GM12873 (cell line): ENCODE measurements around the gene MUSTN1.

Experiments used
- CTCF ChIP-seq: IDR thresholded peaks from 2 replicates; pipeline ENCODE4 v1.5.1; 2012; ENCODE audit warnings: low read depth, mild to moderate bottlenecking, moderate library complexity, low read length, control low read depth; ENCODE audit not compliant: insufficient read depth; ENCODE audit errors: missing control alignments

MUSTN1 gene

DNA sequence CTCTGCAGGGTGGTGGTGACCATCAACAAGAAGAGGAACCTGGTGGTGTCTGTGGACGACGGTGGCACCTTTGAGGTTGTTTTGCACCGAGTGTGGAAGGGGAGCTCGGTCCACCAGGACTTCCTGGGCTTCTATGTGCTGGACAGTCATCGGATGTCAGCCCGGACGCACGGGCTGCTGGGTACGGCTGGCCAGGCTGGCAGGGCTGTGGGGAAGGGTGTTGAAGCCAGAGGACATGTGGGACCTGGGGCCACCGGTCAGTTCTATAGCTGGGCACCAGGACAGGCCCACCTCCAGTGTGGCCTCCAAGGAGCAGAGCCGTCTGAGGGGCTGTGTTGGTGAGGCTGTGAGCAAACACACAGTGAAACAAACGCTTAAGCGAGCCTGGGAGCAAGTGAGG, 44.1 kb downstream of the MUSTN1 start:
- no peak for TF ChIP-seq CTCF

DNA sequence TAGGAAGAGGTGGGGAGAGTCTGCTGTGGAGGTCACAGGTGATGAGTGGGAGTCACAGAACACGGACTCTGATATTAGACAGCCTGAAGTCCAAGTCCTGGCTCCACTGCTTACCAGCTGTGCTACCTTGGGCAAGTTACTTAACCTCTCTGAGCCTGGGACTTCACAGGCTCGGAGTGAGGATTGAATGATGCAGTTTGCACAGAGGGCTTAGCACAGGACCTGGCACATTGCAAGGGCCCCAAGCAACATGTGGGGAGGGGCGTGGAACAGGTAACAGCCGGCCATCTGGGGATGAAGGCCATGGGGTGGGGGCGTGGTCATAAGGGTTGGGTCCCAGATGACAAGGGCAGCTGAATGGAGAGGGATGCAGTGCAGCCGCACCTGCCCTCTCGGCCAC, 44.5 kb downstream of the MUSTN1 start:
- no peak for TF ChIP-seq CTCF

- no peak for TF ChIP-seq CTCF
Measured at GRCh38 chr3:52789746-52790040, 45.1 kb downstream of the MUSTN1 start.

DNA sequence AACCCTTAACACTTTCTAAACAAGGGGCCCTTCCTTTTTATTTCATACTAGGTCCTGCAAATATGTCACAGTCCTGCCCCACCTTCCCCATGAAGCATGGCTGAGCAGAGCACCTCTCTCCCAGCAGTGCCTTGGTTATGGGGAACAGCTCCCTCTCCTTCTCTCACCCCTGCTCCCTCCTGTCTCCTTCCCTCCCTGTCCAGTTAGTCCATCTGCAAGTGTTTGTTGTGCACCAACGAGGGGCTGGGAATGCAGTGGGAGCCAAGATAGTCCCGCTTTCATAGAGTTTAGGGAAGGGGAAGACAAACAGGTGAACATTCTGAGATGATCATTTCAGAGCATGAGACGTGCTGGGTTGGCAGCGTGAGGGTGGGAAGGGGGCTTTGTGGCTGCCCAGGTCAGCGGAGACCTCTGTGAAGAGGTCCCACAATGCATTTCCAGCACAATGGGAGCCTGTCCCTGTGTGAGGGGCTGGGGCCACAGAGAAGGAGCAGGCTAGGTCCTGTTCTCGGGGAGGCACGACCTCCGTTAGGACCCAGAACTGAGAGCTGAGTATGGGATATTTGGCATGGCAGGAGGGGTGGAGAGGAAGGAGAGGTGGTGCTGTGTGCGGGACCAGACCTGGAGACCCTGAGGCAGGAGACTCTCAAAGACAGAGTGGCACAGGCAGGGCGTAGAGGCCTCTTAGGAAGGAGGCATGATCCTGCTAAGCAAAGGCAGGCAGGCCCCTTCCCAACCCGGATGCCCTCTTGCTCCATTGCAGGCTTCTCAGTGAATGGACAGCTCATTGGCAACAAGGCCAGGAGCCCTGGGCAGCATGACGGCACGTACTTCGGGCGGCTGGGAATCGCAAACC, 45.7 kb downstream of the MUSTN1 start:
- no peak for TF ChIP-seq CTCF

- no peak for TF ChIP-seq CTCF
Measured at GRCh38 chr3:52787672-52788625, 46.9 kb downstream of the MUSTN1 start.

- TF ChIP-seq CTCF = no peak
Measured at GRCh38 chr3:52787246-52787645, 47.6 kb downstream of the MUSTN1 start.
